Measurements from ENCODE around the gene PARP11.

Gene PARP11, protein sequence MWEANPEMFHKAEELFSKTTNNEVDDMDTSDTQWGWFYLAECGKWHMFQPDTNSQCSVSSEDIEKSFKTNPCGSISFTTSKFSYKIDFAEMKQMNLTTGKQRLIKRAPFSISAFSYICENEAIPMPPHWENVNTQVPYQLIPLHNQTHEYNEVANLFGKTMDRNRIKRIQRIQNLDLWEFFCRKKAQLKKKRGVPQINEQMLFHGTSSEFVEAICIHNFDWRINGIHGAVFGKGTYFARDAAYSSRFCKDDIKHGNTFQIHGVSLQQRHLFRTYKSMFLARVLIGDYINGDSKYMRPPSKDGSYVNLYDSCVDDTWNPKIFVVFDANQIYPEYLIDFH

GRCh38 chr12:3872800-3873636 is at the start of gene PARP11:
PARP11 (minus strand) TSS chr12:3873399; CDS start chr12:3873229, 170 bp downstream.
- DNase-seq, result peak; percentile 97

DNA sequence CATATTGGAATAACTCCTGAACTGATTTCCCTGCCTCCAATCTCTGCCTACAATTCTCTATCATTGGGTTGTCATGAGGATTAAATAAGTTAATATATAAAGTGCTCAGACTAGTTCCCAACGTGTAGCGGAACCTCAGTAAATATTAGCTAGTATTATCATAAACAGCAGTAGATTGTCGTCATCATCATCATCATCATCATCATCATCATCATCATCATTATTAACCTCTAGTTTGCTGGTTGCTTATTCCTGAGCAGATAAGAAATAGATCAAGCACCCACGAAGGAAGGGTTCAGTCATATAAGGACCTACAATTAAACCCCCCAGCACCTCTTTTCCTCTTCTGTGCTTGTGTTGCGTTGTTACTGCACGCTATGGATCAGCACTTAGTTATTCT is 48.8 kb upstream of the PARP11 start:
- DNase-seq, result no peak

- DNase-seq, result no peak
Observed at GRCh38 chr12:3921526-3921925, 48.3 kb upstream of the PARP11 start.

GRCh38 chr12:3921151-3921471 is 47.9 kb upstream of the PARP11 start:
- DNase-seq, result no peak

DNA sequence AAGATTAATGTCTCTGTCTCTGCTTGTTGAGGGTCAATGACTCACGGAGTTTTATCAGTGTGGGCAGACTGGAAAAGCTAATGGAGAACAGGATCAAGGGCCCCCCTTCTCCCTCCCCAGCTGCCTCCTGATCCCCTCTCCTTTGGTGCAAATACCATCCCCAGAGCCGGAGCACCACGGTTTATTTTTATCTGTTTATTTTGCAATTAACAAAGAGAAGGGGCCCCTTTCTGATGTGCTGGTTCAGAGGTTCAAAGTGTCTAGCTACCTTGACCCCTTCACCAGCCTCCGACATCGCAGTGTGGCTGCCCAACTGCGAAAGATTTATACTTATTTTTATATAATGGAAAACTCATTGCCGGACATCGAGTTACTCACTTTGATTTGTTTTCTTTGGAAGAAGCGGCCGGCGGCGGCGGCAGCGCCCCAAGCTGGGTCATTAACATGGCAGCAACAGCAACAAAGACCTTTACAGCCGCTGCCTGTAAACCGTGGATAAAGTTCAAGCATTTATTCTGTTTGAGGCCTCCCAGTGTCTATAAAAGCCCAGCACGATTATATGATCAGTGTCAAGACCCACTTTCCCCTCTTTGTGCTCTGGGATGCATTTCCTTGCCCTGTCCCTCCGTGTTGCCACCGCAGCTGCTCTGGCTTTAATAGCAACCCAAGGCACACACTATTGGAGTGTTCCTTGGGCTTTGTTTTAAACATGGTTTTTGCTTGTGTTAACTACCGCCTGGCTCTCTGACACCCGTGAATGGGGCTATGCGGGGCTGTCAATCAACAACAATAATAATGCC is 47.4 kb upstream of the PARP11 start:
- no peak for DNase-seq

DNA sequence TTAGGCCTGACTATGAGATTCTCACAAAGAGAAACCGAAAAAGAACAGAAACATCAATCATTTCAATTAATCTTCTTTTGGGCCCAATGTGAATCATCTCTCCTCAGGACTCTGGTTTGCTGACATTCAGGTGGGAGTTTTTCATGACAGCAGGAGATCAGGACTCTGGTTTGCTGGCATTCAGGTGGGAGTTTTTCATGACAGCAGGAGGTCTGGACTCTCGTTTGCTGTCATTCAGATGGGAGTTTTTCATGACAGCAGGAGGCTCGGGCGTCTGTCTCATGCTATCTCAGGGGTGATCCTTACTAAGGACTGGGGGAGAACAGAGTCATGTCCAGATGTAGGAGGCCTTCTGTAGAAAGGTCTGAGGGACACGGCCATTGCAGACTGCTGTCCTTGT is 40.1 kb upstream of the PARP11 start:
- DNase-seq, result no peak

- no peak for DNase-seq
Observed at GRCh38 chr12:3912863-3913262, 39.7 kb upstream of the PARP11 start.

- no peak for DNase-seq
Observed at GRCh38 chr12:3911409-3911808, 38.2 kb upstream of the PARP11 start.

- DNase-seq, result no peak
Observed at GRCh38 chr12:3905664-3906063, 32.5 kb upstream of the PARP11 start.

DNA sequence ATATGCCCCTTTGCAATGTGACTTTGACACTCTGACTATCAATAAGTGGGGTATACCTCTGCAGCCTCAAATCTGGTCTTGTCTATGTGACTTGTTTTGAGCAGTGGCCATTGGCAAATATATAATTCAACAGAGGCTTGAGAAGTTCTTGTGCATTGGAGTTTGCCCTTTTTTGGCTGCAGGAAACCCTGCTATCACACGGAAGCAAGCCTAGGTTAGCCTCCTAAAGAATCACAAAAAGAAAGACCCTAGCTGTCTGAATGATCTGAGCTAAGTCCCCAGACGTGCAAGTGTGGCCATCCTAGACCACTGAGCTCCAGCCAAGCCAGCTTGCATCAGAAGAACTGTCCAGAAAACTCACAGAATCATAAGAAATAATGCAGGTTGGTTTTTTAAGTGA is 31.8 kb upstream of the PARP11 start:
- no peak for DNase-seq

DNA sequence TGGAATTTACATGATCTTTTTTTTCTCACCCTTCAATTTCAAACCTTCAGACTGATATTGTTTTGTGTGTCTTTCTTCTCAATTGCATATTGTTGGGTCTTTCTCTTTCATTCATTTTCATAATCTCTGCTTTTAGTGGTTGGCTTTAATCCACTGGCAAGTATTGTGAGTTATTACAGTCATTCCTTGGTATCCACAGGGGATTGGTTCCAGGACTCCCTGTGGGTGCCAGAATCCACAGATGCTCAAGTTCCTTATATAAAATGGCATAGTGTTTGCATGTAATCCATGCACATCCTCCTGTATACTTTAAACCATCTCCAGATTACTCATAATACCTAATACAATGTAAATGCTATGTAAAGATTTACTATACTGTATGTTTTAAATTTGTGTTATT is 29.7 kb upstream of the PARP11 start:
- DNase-seq, result no peak

DNA sequence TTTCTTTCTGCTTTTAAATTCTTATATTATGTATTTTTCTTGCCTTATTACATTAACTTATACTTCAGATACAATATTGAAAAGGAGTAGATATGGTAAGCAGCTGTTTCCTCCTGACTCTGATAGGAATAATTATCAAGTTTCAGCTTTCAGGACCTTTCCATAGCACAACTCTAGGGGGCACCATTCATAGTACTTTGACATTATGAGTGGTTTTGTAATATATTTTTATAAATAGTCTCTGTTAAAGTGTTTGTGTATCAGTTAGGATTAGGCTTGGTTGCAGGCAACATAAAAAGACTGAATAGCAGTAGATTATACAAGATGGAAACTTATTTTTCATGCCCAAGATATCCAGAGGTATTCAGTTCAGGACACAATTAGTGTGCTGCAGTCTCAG is 27.9 kb upstream of the PARP11 start:
- no peak for DNase-seq

DNA sequence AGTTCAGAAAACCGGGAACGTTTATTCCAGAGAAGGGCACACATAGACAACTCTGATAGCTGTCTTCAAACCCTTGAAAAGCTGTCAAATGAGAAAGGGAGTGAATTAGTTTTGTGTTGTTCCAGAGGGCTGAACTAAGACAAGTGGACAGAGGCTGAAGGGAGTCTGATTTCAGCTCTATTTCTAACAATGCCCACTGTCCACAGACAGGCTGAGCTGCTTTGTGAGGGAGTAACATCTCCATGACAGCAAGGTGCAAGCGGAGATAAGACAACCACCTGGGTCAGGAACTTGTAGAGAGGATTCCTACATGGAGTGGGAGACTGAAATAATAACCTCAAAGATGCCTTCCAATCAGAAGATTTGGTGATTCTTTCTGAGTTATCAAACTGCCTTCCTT is 25.6 kb upstream of the PARP11 start:
- no peak for DNase-seq

- DNase-seq, result peak; percentile 9 to 43
Observed at GRCh38 chr12:3897371-3897971, 24.3 kb upstream of the PARP11 start.

DNA sequence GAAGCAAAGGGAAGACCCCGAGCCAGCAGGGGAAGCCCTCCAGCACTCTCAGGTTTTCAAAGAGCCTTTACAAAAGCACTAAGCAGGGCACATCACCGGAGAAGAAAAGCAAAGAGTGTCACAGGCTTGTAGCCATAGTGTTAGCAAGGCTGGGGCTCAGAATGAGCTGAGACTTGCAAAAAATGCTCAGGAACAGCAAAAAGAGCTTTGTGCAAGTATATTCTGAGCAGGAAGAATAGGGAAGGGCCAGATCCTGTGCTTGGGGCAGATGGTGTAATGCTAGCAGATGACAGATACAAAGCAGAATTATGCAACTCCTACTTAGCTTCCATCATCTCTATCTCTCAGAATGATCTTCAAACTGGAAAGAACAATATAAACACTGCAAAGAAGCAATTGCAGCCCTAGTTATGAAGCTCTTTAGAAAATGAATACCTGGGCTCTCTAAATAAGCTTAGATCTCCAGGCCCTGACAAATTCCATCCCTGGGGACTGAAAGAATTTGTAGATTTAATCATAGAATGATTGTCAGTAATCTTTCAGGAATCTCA is 23.7 kb upstream of the PARP11 start:
- peak in 1 of 2 donors; percentile 23 for DNase-seq

- DNase-seq, result no peak
Observed at GRCh38 chr12:3896356-3896755, 23.2 kb upstream of the PARP11 start.

- no peak for DNase-seq
Observed at GRCh38 chr12:3892631-3893030, 19.4 kb upstream of the PARP11 start.

- no peak for DNase-seq
Observed at GRCh38 chr12:3891201-3891600, 18.0 kb upstream of the PARP11 start.

DNA sequence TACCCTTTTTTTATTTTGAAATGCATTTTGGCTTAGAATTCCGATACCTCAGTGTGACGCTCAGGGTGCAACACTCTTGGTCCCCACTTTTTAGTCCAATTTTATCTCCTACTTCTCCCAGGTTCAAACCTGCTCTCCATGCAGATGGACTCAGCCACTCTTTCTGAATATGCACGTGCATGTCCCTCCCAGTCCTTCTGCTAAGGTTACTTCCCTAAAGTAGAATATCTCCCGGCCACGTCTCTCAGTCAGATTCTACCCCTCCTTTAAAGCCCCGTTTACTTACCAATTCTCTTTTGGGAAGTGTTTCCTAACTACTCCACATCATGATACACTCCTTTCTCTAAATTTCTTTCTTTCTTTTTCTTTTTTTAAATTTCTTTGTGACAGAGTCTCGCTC is 15.5 kb upstream of the PARP11 start:
- DNase-seq, result no peak

GRCh38 chr12:3885277-3886094 is 12.3 kb upstream of the PARP11 start:
- peak; percentile 32 to 75 for DNase-seq

GRCh38 chr12:3884671-3885070 is 11.5 kb upstream of the PARP11 start:
- DNase-seq, result no peak
